NCI-H2171 (cell line): Measurements from ENCODE around the gene CD1E.
"Not testable (repeated sequence)": the region's sequence is repeated elsewhere in the genome, so short reads cannot be mapped to it uniquely, and the experiment has no call there.

ENCODE experiments used
- DNase-seq: peaks from one replicate; lab custom pipeline; 2025; lab: John Stamatoyannopoulos, UW

The CD1E gene

DNA sequence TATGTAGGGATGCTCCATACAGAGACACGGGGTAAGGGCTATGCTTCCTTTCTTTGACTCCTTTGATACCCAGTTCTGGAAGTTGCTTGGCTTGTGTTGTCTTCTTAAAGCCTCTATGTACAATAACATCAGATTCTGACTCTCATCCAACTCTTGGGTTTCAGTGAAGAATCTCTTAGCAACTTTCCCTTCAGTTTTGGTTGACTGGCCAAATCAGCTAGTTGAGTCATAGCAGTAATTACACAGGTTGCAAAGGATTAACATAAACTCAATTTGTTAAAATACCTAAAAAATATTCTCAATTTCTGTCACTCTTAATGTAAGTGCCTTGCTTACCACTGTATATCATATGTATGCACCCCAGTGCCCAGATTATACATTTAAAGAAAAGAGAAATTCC lies 9.2 kb downstream of the CD1E start:
- no peak for DNase-seq

DNA sequence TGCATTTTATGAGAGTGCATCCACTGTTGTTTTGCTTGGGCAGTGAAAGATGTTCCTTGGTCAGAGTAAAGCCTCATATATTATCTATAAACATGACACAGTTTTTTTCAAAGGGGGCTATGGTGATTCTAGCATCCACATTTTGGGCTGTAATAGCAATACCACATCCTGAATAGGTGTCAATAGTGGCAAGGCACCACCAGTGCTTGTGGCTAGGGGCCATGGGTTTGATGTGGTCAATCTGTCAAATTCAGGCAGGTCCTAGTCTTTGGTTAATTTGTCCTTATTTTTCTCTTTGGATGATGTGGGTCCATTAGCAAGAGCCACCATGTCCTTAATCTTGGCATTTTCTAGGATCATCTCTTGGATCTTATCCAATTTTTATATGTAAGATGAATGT lies 13.1 kb downstream of the CD1E start:
- DNase-seq = no peak

DNA sequence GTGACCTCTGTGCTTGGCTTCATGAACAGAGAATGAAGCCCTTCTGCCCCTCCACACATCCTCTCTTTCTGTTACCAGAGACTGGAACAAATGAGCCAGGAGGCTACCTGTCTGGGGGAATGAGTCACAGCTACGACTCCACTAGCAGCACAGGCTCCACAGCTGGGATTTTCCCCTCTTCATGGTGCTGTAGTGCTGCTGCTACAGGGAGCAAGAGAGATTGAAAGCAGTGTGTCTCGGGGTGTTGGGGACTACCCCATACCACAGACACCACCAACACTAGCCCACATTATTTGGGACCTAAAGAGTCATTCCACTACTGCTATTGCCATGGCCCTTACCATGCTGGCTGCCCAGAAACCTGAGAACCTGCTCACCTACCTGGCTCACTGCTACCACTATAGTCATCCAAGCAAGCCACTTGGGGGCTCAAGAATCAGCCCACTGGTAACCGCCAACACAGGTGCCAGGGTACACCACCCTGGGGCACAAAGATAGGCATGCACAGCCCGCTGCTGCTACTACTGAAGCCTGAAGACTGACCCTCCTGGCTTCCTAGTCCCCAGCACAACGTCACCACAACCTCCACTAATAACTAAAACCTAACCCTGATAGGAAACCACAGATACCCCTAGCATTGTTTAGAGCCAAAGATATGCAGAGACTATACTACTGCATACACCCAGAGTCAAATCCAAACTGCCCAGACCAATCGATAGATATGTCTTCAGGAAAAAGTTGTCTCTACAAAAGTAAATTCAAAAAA lies 17.7 kb downstream of the CD1E start:
- DNase-seq = no peak

DNA sequence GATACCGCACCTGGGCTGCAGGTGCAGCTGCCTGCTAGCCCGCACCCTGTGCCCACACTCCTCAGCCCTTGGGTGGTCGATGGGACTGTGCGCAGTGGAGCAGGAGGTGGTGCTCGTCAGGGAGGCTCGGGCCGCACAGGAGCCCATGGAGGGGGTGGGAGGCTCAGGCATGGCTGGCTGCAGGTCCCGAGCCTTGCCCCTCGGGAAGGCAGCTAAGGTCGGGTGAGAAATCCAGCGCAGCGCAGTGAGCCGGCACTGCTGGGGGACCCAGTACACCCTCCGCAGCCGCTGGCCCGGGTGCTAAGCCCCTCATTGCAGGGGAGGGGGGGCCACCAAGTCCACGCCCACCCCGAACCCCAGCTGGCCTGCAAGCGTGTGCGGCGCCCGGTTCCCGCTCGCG lies 20.4 kb downstream of the CD1E start:
- DNase-seq = not testable (repeated sequence)

DNA sequence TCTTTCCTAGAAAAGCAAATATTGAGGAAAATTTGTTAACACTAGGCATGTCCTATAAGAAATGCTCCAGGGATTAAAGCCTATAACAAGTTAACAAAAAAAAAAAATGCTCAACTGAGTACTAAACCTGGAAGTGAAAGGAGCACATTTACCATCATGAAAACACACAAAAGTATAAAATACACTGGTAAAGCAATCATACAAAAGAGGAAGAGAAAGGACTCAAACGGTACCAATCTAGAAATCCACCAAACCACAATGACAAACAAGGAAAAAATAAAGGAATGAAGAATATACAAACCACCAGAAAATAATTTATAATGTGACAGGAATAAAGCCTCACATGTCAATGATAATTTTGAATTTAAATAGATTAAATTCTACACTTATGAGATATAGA lies 21.2 kb downstream of the CD1E start:
- DNase-seq = no peak

DNA sequence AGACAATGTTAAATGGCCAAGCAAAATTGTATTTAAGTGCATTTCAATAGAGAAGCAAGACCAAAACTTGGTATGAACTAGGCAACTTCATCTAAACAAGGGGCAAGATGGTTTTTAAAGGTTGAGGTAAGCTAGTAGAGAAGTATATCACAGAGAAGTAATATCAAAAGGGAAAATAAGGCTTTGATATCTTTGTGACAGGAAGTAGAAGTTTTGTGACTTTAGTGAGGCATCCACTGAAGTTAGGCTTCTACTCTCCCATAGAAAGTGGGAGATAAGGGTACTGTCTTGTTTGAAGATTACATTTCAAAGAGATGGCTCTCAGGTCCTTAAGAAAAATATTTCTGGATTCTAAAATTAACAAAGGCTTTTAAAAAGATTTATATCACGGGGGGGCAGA lies 36.6 kb downstream of the CD1E start:
- no peak for DNase-seq

DNA sequence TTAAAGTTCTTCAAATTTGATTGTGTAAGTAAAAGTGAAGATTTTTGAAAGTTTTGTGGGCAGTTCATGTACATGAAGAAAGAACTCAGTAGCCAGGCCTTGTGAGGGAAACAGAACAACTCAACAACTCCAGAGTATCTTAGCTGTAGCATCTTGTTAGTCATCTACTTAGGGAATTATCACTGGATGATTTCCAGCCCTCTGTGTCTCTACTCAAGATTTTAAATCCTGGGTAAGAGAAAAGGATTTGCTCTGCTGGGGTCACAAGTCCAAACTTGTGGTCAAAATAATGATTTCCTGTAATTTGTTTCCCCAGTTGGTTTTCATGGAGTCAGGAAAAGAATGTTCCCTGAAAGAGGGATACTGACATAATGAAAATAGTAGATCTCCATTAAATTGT lies 37.4 kb downstream of the CD1E start:
- DNase-seq = no peak

DNA sequence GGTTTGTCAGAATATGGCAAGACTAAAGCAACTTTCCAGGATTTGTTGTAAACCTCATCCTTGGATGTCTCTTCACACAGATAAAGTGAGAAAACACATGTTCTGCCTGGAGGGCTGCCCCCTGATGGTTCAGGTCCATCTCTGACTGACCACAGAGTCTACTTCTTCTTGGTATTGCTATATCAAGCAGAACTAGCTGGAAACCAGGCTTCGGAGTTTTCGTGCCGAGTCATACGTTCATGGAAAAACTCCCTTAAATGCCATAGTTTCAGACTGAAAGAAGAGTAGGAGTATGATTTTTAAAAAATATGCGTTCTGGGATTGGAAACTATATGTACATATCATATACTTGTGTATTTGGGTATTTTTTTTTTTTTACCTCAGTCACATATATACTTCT lies 39.8 kb downstream of the CD1E start:
- no peak for DNase-seq

DNA sequence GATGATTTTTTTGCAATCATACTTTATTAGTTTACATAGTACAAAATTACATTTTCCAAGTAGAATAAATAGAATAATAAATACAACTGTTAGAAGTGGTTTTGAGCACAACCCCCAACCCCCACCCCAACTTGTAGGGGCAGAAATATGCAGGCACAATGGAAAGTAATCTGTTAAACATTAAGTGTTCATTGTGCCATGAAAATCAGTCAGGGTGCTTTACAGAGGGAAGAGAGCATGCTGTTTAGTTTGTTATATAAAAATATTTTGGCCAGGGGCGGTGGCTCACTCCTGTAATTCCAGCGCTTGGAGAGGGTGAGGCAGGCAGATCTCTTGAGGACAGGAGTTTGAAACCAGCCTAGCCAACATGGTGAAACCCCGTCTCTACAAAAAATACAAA lies 43.0 kb downstream of the CD1E start:
- DNase-seq = no peak

DNA sequence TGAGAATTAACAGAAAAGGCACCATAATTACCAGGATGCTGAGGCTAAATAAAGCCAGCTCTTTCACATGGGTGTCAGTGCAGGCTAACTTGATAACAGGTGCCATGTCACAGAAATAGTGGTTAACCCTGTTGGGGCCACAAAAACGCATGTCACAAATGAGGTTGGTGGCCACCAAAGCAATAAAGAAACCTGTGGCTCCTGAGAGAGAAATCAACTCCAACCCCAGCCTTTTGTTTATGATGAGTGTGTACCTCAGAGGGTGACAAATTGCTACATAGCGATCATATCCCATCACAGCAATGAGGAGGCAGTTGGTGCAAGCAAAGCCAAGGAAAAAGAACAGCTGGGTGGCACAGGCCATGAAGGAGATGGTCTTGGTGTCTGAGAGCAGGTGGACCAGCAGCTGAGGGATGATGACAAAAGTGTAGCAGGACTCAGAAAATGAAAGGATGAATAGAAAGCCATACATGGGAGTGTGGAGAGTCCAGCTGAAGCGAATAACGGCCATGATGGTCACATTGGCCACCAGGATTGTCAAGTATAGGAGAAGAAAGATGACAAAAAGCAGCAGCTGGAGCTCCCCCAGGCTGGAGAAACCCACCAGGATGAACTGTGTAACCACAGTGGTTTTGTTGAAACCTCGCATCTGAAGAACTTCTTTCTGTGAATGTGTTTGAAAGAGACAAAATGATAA lies 45.3 kb downstream of the CD1E start, which contains the start of gene OR10T2:
Gene OR10T2, minus strand, starts transcription at position 649 of the 697 bp plus-strand sequence. Its CDS starts 0 bp downstream, at position 649.
- no peak for DNase-seq

DNA sequence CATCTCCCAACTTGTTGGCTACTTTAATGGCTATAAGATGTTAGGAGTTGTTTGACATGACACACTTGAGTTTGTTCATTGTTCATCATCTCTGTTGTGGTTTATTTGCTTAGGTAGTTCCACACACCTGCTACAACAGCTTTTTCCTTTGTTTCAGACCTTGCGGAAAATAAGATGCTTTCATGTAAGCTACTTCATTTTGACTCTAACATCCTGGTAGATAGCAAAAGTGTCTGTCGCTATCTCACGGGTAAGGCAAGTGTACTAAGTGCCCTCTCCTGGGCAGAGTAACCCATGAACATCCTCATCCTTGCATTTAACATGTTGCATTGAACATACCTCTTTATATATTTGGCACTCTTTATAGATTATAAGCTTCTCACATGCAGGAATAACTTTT lies 47.2 kb downstream of the CD1E start:
- no peak for DNase-seq

DNA sequence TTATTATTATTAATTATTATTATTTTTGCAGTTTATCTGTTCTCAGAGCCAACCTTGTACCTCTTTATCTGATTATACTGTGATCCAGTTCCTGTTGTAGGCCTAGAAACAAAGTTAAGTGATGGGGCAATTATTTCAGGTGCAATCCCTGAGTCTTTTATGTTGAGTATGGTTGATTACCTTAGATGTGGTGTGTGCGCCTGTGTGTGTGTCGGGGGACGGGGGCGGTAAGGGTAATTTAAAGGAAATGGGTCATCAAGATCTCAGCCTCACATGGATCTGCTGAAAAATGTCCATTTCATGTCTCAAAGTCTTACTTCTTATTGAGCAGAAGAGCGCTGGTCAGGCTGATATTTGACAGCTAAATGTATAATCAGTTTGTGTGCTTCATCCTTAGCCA lies 53.4 kb downstream of the CD1E start:
- DNase-seq = no peak
